GM18861 (cell line): ENCODE data around the gene PRSS38.

Source experiments
- ATAC-seq: cut with Tn5 transposase; IDR thresholded peaks from one replicate; pipeline ENCODE4 v1.9.1; 2021; ENCODE audit not compliant: unreplicated experiment

Gene PRSS38

GRCh38 chr1:227792216-227793078 lies 23.0 kb upstream of the PRSS38 start:
- ATAC-seq, result no peak

- no peak for ATAC-seq
Measured at GRCh38 chr1:227793079-227793947, 22.2 kb upstream of the PRSS38 start.

- no peak for ATAC-seq
Measured at GRCh38 chr1:227793948-227794816, 21.3 kb upstream of the PRSS38 start.

- ATAC-seq, result no peak
Measured at GRCh38 chr1:227794817-227795192, 20.7 kb upstream of the PRSS38 start.

- no peak for ATAC-seq
Measured at GRCh38 chr1:227795732-227796131, 19.7 kb upstream of the PRSS38 start.

- no peak for ATAC-seq
Measured at GRCh38 chr1:227796359-227796915, 19.0 kb upstream of the PRSS38 start.

- ATAC-seq, result no peak
Measured at GRCh38 chr1:227797144-227797543, 18.3 kb upstream of the PRSS38 start.

GRCh38 chr1:227797625-227798024 lies 17.9 kb upstream of the PRSS38 start:
- no peak for ATAC-seq

- no peak for ATAC-seq
Measured at GRCh38 chr1:227798078-227798802, 17.2 kb upstream of the PRSS38 start.

GRCh38 chr1:227799756-227800155 lies 15.7 kb upstream of the PRSS38 start:
- ATAC-seq, result no peak

GRCh38 chr1:227803933-227804332 lies 11.5 kb upstream of the PRSS38 start:
- ATAC-seq, result no peak

- no peak for ATAC-seq
Measured at GRCh38 chr1:227805606-227806197, 9.8 kb upstream of the PRSS38 start.

GRCh38 chr1:227808566-227808965 lies 6.9 kb upstream of the PRSS38 start:
- ATAC-seq, result no peak

GRCh38 chr1:227809026-227809425 lies 6.4 kb upstream of the PRSS38 start:
- no peak for ATAC-seq

- ATAC-seq, result no peak
Measured at GRCh38 chr1:227813962-227814361, 1.5 kb upstream of the PRSS38 start.

GRCh38 chr1:227816750-227817446 lies 1.4 kb downstream of the PRSS38 start:
- ATAC-seq, result no peak

GRCh38 chr1:227823537-227823936 lies 8.1 kb downstream of the PRSS38 start:
- ATAC-seq, result no peak

GRCh38 chr1:227824204-227824603 lies 8.7 kb downstream of the PRSS38 start:
- no peak for ATAC-seq

- no peak for ATAC-seq
Measured at GRCh38 chr1:227828786-227829185, 13.3 kb downstream of the PRSS38 start.
